WTC11 (cell line): ENCODE results near the gene CD164L2.
"Not testable (repeated sequence)": the region's sequence is repeated elsewhere in the genome, so short reads cannot be mapped to it uniquely, and the experiment has no call there.

Experiments
- ATF1 ChIP-seq: sonication (generic); formaldehyde crosslinking; IDR thresholded peaks from 2 replicates; pipeline ENCODE4 v1.8.1; 2023; ENCODE audit warnings: mild to moderate bottlenecking, moderate library complexity, missing genetic modification reagents
- ATF2 ChIP-seq: sonication (generic); formaldehyde crosslinking; IDR thresholded peaks from 2 replicates; pipeline ENCODE4 v1.8.1; 2022; ENCODE audit warnings: low read depth, missing genetic modification reagents, borderline replicate concordance
- ATF3 ChIP-seq: sonication (generic); formaldehyde crosslinking; conservative IDR thresholded peaks from 2 replicates; pipeline ENCODE4 v1.8.1; 2022; ENCODE audit warnings: mild to moderate bottlenecking, missing genetic modification reagents
- CTCF ChIP-seq: fragments of 200-600 bp; IDR thresholded peaks from 2 replicates; pipeline ENCODE4 v1.8.0; 2022; ENCODE audit warnings: antibody characterized with exemption
- FOXP4 ChIP-seq: sonication (generic); formaldehyde crosslinking; IDR thresholded peaks from 2 replicates; pipeline ENCODE4 v1.8.0; 2022; ENCODE audit warnings: mild to moderate bottlenecking, missing genetic modification reagents
- HMGXB4 ChIP-seq: sonication (generic); formaldehyde crosslinking; IDR thresholded peaks from 2 replicates; pipeline ENCODE4 v1.8.1; 2023; ENCODE audit warnings: mild to moderate bottlenecking, moderate library complexity, missing genetic modification reagents

GRCh38 chr1:27432725-27433124, 49.6 kb upstream of the CD164L2 start:
- not testable (repeated sequence) for TF ChIP-seq ATF3 (CRISPR knock-in tag); CTCF; ATF2 (CRISPR knock-in tag); HMGXB4; FOXP4 (CRISPR knock-in tag); ATF1 (CRISPR knock-in tag)
